ENCODE results near the gene SLC22A9. TPM values are rescaled to one million over a fixed set of nuclear protein-coding genes. Genes with fewer than 3 reads are reported as not detected.

Gene SLC22A9
- total RNA-seq, 2 donors from 2014 or later, result not detected

- no peak for TF ChIP-seq CTCF (conservative IDR thresholded peaks at IDR 0.05)
- no peak for DNase-seq
- H3K27me3 ChIP-seq (ENCODE audit: control insufficient read depth, insufficient read depth, low read length, poor library complexity, severe bottlenecking), result no peaks in the 10 kb centered on the region
- 96% methylated on average over 1 of the region's 1 CpG; no CpG with 5 or more reads in 1 of the 2 experiments for WGBS, 2 experiments (ENCODE audit: insufficient coverage in 1 of 2, insufficient read length in 1 of 2)
- no peaks in the 10 kb centered on the region for H3K36me3 ChIP-seq (ENCODE audit: control insufficient read depth, insufficient read depth, low read length)
- H3K36me3 Mint-ChIP-seq (ENCODE audit: low read depth), result no peaks in the 10 kb centered on the region
- H3K27me3 Mint-ChIP-seq (ENCODE audit: insufficient read depth), result peaks cover 2% of the 10 kb centered on the region
- H3K4me1 ChIP-seq (ENCODE audit: control insufficient read depth, insufficient read depth, low read length), result no peaks in the 10 kb centered on the region
- no peak overlapping the region for H3K27ac Mint-ChIP-seq
- peaks cover 20% of the 10 kb centered on the region for H3K9me3 Mint-ChIP-seq
- H3K4me3 Mint-ChIP-seq, result no peak overlapping the region
- no peak overlapping the region for H3K9ac ChIP-seq (ENCODE audit: extremely low read depth, low read length, poor library complexity, severe bottlenecking)
- H3K27ac ChIP-seq (ENCODE audit: low read depth, low read length), result no peak overlapping the region
- H3K9me3 ChIP-seq (ENCODE audit: control insufficient read depth, low read length), result no peaks in the 10 kb centered on the region
- no peak overlapping the region for H3K4me3 ChIP-seq (ENCODE audit: low read length)
- no peaks in the 10 kb centered on the region for H3K4me1 Mint-ChIP-seq
Measured at GRCh38 chr11:63362196-63362793, 7.3 kb upstream of the SLC22A9 start.

- no peaks in the 10 kb centered on the region for H3K4me1 Mint-ChIP-seq
Measured at GRCh38 chr11:63369971-63370588, 495 bp downstream of the SLC22A9 start.

GRCh38 chr11:63371396-63371795 lies 1.8 kb downstream of the SLC22A9 start:
- Mint-ChIP-seq H3K36me3 (ENCODE audit: low read depth) (no peaks in the 10 kb centered on the region), H3K4me1 (no peaks in the 10 kb centered on the region), H3K9me3 (peaks cover 5% of the 10 kb centered on the region), H3K27ac (no peak overlapping the region), H3K27me3 (ENCODE audit: insufficient read depth) (no peaks in the 10 kb centered on the region), H3K4me3 (no peak overlapping the region)
- no peak overlapping the region for H3K9ac ChIP-seq (ENCODE audit: extremely low read depth, low read length, poor library complexity, severe bottlenecking)
- 83 to 91% methylated on average over 2 of the region's 2 CpGs for WGBS, 2 experiments (ENCODE audit: insufficient coverage in 1 of 2, insufficient read length in 1 of 2)
- H3K27me3 ChIP-seq (ENCODE audit: control insufficient read depth, insufficient read depth, low read length, poor library complexity, severe bottlenecking), result no peaks in the 10 kb centered on the region
- H3K27ac ChIP-seq (ENCODE audit: low read depth, low read length), result no peak overlapping the region
- H3K36me3 ChIP-seq (ENCODE audit: control insufficient read depth, insufficient read depth, low read length), result no peaks in the 10 kb centered on the region
- no peaks in the 10 kb centered on the region for H3K4me1 ChIP-seq (ENCODE audit: control insufficient read depth, insufficient read depth, low read length)
- H3K9me3 ChIP-seq (ENCODE audit: control insufficient read depth, low read length), result no peaks in the 10 kb centered on the region
- no peak overlapping the region for H3K4me3 ChIP-seq (ENCODE audit: low read length)
- no peak for DNase-seq
- TF ChIP-seq CTCF (conservative IDR thresholded peaks at IDR 0.05), result no peak

More at GRCh38 chr11:63369971-63370588, 495 bp downstream of the SLC22A9 start:
- Mint-ChIP-seq H3K36me3 (ENCODE audit: low read depth) (no peaks in the 10 kb centered on the region), H3K4me3 (no peak overlapping the region), H3K9me3 (peaks cover 5% of the 10 kb centered on the region), H3K27me3 (ENCODE audit: insufficient read depth) (no peaks in the 10 kb centered on the region), H3K27ac (no peak overlapping the region)
- no peak for TF ChIP-seq CTCF (conservative IDR thresholded peaks at IDR 0.05)
- no peak for DNase-seq
- H3K27ac ChIP-seq (ENCODE audit: low read depth, low read length), result no peak overlapping the region
- no peaks in the 10 kb centered on the region for H3K36me3 ChIP-seq (ENCODE audit: control insufficient read depth, insufficient read depth, low read length)
- H3K4me1 ChIP-seq (ENCODE audit: control insufficient read depth, insufficient read depth, low read length), result no peaks in the 10 kb centered on the region
- no peak overlapping the region for H3K9ac ChIP-seq (ENCODE audit: extremely low read depth, low read length, poor library complexity, severe bottlenecking)
- WGBS, 2 experiments (ENCODE audit: insufficient coverage in 1 of 2, insufficient read length in 1 of 2), result 96% methylated on average over 2 to 7 of the region's 7 CpGs
- no peaks in the 10 kb centered on the region for H3K9me3 ChIP-seq (ENCODE audit: control insufficient read depth, low read length)
- H3K27me3 ChIP-seq (ENCODE audit: control insufficient read depth, insufficient read depth, low read length, poor library complexity, severe bottlenecking), result no peaks in the 10 kb centered on the region
- no peak overlapping the region for H3K4me3 ChIP-seq (ENCODE audit: low read length)

Measured in endodermal cell (in vitro differentiated cells).